Prostate gland (tissue), 2 donors: ENCODE measurements around the gene POLD4.

Source experiments
- CTCF ChIP-seq, 4 experiments: fragments of 200-600 bp in 2 of 4; fragments of 450-650 bp in 2 of 4; sonication (generic) in 2 of 4; IDR thresholded peaks; 1 replicate in 3 of 4; 2 replicates in 1 of 4; pipeline ENCODE4 v1.5.1; 2016 to 2019; ENCODE audit warnings: antibody characterized with exemption in 4 of 4, mild to moderate bottlenecking in 2 of 4, moderate library complexity in 2 of 4
- POLR2A ChIP-seq: fragments of 450-650 bp; IDR thresholded peaks from one replicate; pipeline ENCODE4 v1.6.1; 2016; ENCODE audit warnings: antibody characterized with exemption, mild to moderate bottlenecking

GRCh38 chr11:67366546-67366945, 13.2 kb upstream of the POLD4 start:
- TF ChIP-seq CTCF (IDR thresholded peaks at IDR 0.05) (no peak), POLR2A (no peak)
